WERI-Rb-1 (cell line): Measurements from ENCODE around the gene CADM2.

Source experiments
- DNase-seq: peaks from one replicate; pipeline ENCODE4 v3.0.0-alpha.2; 2020
- H3K27ac ChIP-seq: fragments of 250-450 bp; sonication (Bioruptor Pico); 2 replicates; pipeline ENCODE4 v1.5.1; 2020; ENCODE audit warnings: mild to moderate bottlenecking, moderate library complexity
- H3K27me3 ChIP-seq: fragments of 250-450 bp; sonication (Bioruptor Pico); 2 replicates; pipeline ENCODE4 v1.5.1; 2021; ENCODE audit warnings: mild to moderate bottlenecking, low read depth, moderate library complexity; ENCODE audit not compliant: insufficient read depth, severe bottlenecking
- H3K36me3 ChIP-seq: fragments of 250-450 bp; sonication (Bioruptor Pico); 2 replicates; pipeline ENCODE4 v1.5.1; 2020; ENCODE audit warnings: mild to moderate bottlenecking, moderate library complexity
- H3K4me3 ChIP-seq: 2 replicates; pipeline ENCODE4 v1.5.1; 2011; ENCODE audit warnings: low read depth, mild to moderate bottlenecking, control low read depth, low read length
- H3K9me3 ChIP-seq: fragments of 250-450 bp; sonication (Bioruptor Pico); 2 replicates; pipeline ENCODE4 v1.5.1; 2021; ENCODE audit warnings: mild to moderate bottlenecking, moderate library complexity; ENCODE audit not compliant: severe bottlenecking
- CTCF ChIP-seq: IDR thresholded peaks from 2 replicates; pipeline ENCODE4 v1.5.1; 2011; ENCODE audit warnings: low read depth, mild to moderate bottlenecking, control low read depth, inconsistent platforms, low read length

Gene CADM2

GRCh38 chr3:85053626-85054025, 94.8 kb downstream of the CADM2 start:
- H3K4me3 ChIP-seq, result no peak overlapping the region
- no peaks in the 10 kb centered on the region for H3K27me3 ChIP-seq
- DNase-seq, result no peak
- no peak overlapping the region for H3K27ac ChIP-seq
- no peaks in the 10 kb centered on the region for H3K36me3 ChIP-seq
- TF ChIP-seq CTCF, result no peak
- no peaks in the 10 kb centered on the region for H3K9me3 ChIP-seq

GRCh38 chr3:85054579-85054978, 95.8 kb downstream of the CADM2 start:
- no peaks in the 10 kb centered on the region for H3K27me3 ChIP-seq
- TF ChIP-seq CTCF, result no peak
- H3K36me3 ChIP-seq, result no peaks in the 10 kb centered on the region
- no peak overlapping the region for H3K27ac ChIP-seq
- DNase-seq, result no peak
- H3K9me3 ChIP-seq, result no peaks in the 10 kb centered on the region
- H3K4me3 ChIP-seq, result no peak overlapping the region

GRCh38 chr3:85068911-85069310, 110.1 kb downstream of the CADM2 start:
- no peaks in the 10 kb centered on the region for H3K27me3 ChIP-seq
- no peak overlapping the region for H3K27ac ChIP-seq
- no peak overlapping the region for H3K4me3 ChIP-seq
- DNase-seq, result no peak
- TF ChIP-seq CTCF, result no peak
- no peaks in the 10 kb centered on the region for H3K9me3 ChIP-seq
- H3K36me3 ChIP-seq, result no peaks in the 10 kb centered on the region

GRCh38 chr3:85074003-85074402, 115.2 kb downstream of the CADM2 start:
- no peaks in the 10 kb centered on the region for H3K27me3 ChIP-seq
- no peak for DNase-seq
- H3K9me3 ChIP-seq, result no peaks in the 10 kb centered on the region

GRCh38 chr3:85075663-85076062, 116.9 kb downstream of the CADM2 start:
- no peak for TF ChIP-seq CTCF
- Histone ChIP-seq H3K27me3 (no peaks in the 10 kb centered on the region), H3K36me3 (no peaks in the 10 kb centered on the region), H3K4me3 (no peak overlapping the region), H3K27ac (no peak overlapping the region), H3K9me3 (no peaks in the 10 kb centered on the region)
- DNase-seq, result no peak

More at GRCh38 chr3:85074003-85074402, 115.2 kb downstream of the CADM2 start:
- no peak for TF ChIP-seq CTCF
- Histone ChIP-seq H3K36me3 (no peaks in the 10 kb centered on the region), H3K27ac (no peak overlapping the region), H3K4me3 (no peak overlapping the region)

GRCh38 chr3:85077018-85077417, 118.2 kb downstream of the CADM2 start:
- Histone ChIP-seq H3K27me3 (no peaks in the 10 kb centered on the region), H3K9me3 (no peaks in the 10 kb centered on the region), H3K36me3 (no peaks in the 10 kb centered on the region), H3K4me3 (no peak overlapping the region), H3K27ac (no peak overlapping the region)
- DNase-seq, result no peak
- TF ChIP-seq CTCF, result no peak
